Frontal cortex (tissue), 4 donors: Measurements from ENCODE around the gene PAX2. TPM values are rescaled to one million over a fixed set of nuclear protein-coding genes. Genes with fewer than 3 reads are reported as not detected.

Source experiments
- DNase-seq, 2 donors: peaks; one replicate each; pipeline ENCODE4 v3.0.0; 2012; ENCODE audit warnings: low spot score in 2 of 2
- FAIRE-seq: peaks from 2 replicates; lab custom pipeline; 2012; peaks lifted over from hg19 to GRCh38; lab: Jason Lieb, UNC
- total RNA-seq: library from RNA; depleted of rRNA; stranded (reverse); fragments of >200 nt; gene quantifications from one replicate; pipeline ENCODE4 v1.2.3, GENCODE V29; 2014
- donor health status: control.
- donor health status: control.
- donor health status: control.

Gene PAX2
- total RNA-seq, 1 donor from 2014 or later = not detected

DNA sequence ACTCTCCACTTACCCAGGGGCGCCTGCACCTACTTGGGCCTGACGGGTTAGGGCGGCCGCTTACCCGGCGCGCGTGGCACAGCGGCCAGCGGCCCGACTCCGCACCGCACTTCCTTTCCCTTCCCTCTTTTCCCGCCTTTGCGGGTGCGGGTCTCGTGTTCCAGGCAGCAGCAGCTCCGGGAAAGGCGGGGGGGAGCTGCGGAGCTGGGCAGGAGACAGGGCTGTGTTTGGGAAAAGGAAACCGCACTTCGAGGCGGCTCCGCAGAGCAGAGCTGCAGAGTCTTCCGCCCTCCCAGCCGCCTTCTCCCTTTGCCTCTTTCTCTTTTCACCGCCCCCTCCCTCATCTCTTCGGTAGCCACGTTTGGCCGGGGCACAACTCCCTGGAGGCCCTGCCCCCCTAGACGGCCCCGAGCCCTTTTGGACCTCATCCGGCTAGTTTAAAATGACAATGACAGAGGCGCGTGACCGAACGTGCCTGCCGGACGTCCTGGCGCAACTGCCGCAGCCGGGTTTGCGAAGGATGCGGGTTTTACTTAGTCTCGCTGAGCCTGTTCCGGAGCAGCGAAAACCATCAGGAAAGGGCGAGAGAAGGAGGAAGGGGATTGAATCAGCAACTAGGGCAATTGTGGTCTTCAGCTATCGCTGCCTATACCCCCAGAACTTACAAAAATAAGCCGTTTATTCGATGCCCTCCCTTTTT lies 7.9 kb upstream of the PAX2 start:
- FAIRE-seq (no peak), DNase-seq (no peak)

DNA sequence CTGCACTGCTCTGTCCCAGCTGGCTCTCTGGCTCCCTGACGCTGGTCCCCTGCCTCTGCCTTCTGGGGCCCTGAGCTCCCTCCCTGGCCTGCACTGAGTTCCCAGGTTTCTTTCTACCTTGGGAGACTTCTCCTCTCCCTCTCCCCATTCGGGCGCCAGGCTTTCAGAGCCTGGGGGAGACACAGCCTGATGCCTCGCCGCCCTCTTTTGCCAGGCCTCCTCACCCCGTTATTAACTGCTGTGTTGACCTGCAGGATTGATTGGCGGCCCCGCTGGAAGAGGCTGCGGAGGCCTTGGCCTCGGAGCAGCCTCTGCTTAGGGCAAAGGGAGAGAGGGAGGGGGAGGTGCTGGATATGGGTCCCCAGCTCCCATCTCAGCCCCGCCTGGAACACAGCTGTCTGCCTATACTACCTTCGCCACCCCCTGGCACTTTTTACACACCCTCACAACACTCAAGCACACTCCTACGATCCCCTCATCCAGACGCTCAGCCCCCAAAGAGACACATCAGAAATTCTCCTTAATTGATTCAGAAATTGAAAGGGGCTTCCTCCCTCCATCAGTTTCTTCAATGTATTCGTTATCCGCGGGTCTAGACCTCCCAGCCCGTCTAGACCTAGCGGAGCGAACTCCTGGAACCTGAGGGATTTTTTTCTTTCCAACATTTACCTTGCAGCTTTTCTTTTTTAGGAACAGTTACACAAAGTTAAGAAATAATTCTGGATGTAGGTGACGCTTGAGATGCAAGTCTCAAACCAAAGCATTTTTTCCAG lies 7.1 kb upstream of the PAX2 start:
- FAIRE-seq = no peak
- DNase-seq = no peak

DNA sequence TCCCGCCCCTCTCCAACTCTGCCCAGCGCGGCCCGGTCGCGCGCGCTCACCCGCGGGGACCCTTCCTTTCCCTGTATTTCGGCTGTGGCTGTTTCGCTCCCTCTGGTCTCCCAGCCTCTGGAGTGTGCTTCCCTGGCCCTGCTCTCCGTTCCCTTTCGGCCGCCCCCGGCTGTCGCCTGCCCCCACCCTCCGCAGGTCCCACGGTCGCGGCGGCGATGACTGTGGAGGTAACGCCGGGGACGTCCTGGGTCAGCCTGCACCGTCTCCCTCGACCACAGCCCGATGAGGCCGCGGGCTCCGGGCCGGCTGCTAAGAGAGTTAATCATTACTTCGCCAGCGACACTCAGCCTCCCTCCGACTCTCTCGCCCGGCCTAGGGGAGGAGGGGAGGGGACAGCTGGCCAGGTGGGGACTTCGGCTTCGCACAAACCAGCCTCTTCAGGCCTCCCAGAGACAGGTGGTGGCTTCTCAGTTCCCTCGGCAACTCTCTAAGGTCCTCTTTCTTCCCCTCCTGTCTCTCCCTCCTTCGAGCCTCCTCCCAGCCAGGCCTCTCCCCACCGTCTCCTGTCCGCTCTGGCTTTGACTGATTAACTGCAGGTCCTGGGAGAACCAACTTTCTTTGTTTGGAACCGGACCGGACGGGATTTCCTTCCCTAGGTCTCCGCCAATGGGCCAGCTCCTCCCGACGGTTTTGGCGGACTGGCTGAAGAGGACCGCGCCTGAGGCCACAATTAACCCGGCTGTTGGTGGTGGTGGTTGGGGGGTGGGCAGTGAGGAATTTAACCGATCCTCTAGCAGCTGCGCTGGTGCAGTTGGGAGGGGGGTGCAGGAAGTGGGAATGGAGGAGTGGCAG lies 5.6 kb upstream of the PAX2 start:
- DNase-seq = no peak

DNA sequence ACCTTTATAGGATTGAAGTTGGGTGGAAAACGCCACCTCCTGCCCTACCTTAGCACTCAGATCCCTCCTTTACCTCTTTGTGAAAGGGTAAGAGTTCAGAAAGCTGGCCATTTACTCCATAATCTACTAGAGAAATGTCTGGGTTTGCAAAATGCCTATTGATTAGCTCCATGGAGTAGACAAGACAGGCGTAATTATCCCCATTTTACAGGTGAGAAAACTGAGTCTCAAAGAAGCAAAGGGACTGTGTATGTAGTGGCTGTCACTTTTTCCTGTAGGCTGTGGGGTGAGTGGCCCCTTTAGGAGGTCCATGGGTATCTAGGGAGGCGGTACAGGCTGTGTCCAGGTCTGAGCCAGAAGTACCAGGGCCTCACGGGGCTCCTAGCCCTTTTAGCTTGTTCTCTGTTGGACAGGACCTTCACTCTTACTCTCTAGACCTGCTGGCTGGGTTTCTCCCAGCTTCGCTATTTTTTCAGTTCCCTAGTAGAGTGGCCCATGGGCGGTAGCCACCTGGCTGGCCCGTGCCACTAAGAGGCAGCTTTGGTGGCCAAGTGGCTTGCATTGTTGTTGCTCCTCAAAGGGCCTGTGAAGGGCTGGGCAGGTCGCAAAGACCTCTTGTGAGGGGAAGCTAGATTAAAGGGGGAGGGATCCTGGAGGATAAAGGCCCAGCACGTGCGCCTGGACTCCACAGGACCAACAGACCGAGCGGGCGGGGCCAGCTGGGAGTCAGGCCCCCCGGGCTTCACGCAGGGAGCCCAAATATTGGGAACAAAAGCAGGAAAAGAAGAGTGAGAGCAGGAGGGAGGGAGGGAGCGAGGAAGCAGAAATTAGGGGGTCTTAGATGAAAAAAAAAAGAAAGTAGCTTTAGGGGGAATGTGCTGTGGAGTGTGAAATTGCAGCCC lies 4.7 kb upstream of the PAX2 start:
- FAIRE-seq = no peak
- DNase-seq = peak in 1 of 2 donors; percentile 27

More for the DNA sequence above, 5.6 kb upstream of the PAX2 start:
- no peak for FAIRE-seq

DNA sequence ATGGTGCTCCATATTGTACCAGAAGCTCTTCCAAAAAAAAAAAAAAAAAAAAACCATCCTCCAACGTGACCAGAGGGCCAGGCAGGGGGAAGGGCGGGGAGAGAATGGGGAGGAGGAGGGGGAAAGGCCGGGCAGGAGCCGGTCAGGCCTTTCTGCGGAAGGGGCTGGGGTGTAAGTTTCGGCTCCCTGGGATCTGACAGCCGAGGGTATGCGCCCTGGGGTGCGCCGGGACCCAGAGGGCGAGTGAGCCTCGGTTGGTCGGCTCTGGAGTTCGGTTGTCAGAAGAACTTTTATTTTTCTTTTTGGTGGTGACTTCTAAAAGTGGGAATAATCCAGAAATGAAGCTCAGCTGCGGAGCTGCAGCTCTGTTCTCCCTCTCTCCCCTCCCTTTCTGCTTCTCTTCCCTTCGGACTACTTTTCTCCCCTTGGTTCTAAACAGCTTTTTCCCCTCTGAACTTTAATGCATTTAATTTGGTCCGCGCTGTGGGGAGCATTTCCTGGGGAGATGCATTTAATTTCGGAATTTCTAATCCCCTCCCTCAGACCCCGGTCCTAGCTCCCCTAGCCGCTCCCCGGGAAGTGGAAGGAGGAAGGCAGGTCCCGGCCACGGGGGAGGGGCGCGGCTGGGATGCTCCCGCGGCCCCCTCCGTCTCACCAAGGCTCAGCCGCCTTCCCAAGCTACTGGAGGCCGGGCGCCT lies 3.9 kb upstream of the PAX2 start:
- DNase-seq = no peak
- no peak for FAIRE-seq

DNA sequence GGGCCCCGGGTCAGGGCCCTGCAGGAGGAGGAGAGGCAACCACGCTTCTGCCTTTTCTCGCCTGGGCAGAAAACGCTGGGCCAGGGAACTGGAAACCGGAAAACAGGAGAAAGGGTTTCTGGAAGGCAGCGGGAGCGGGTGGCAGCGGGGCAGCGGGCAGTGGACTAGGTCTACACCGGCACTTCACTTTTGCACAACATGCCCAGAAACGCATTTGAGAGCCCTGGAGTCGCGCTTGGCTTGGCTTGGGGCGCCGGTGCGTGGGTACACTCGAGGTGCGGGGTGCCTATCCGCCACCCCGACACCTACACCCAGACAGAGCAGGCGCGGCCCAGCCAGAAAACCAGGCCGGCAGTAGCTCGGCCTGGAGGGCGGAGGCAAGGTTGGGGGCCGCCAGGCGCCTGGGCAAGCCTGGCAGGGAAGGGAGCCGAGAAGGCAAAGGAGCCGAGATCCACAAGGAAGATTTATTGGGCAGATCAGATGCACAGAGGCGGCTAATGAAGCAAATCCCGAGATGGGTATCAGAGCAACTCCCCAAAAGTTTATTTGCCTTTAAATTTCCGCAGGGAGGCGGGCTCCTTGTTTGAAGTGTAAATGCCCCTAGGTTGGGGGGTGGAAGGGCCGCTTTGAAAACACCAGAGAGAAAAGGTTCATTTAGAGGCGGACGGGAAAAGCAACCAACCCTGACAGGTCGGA lies 3.2 kb upstream of the PAX2 start:
- FAIRE-seq (no peak), DNase-seq (peak in 1 of 2 donors; percentile 23)

DNA sequence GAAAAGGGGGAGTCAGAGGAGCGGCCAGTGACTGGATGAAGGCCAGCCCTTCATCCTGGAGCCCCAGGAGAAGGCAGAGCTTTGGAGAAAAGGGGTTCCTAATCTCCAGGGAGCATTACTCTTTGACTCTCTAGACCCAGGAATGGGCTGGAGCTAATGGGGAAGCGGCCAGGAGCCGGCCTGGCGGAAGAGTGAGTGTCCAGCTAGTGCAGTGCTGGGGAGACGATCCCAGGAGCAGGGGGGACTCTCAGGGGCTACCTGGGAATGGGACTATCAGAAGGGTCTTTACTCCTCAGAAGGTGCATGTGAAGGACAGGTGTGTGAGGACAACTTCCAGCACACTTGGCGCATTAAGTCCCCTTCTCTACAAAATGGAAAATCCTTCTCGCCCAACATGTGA lies 2.4 kb upstream of the PAX2 start:
- FAIRE-seq (no peak), DNase-seq (no peak)

DNA sequence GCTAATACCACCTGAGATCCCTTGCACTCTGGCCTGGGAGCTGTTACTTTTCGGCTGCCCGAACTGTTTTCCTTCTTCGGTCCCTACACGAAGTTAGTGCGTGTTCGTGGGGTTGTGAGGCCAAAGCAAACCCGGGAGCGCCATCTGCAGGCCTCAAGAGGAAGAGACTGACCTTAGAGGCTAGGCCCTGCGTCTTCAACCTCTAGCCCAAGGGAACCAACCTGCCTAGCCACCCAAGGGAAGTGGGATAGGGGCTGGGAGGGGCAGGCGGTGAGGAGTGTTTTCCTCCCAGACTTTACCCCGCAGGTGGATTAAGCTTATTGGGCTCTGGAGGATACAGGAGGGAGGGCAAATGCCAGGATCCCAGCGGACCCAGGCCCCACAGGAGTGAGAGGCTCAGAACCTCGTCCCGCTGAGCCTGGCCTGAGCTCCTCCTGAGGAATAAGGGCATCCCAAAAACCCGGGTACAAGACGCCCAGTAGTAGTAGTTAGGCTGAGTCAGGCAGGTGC lies 1.7 kb upstream of the PAX2 start:
- DNase-seq (peak; percentile 67 to 69), FAIRE-seq (no peak)

DNA sequence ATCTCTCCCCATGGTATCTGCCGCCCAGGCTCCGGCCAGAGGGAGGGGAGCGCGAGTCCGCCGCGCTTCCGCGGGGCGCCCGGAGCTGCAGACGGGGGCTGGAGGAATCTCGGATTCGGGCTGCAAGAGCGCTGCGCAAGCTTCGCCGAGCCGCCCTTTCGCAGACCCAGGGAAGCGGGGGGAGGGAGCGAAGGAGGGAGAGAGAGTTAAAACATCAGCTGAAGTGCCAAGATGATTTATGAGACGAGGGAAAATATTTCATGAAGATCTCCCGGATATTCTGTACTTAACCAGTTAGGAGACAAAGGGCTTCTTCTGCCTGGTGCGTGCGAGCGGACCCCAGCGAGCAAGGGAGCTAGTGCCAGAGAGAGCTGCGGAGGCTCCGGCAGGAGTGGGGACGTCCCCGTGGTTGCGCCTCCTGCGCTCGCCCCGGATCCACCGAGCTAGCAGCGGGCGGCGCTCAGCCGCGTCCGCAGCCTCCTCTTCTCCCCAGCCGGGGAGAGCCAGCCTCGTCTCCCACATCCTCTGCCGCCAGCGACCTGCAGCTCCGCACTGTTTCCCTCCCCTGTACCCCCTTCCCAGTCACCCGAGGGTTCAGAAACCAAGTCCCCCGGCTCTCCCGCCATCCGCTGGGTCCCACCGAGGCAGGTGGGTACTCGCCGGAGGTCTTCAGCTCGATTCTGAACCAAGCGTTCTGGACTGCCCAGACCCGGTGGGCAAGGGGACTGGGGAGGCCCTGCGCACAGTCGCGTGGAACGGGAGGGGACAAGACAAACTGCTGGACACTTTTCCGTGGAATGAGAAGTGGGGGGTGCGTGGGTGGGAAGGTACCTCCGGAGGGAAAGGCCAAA lies 1.0 kb upstream of the PAX2 start:
- FAIRE-seq = no peak
- peak in 1 of 2 donors; percentile 33 for DNase-seq

DNA sequence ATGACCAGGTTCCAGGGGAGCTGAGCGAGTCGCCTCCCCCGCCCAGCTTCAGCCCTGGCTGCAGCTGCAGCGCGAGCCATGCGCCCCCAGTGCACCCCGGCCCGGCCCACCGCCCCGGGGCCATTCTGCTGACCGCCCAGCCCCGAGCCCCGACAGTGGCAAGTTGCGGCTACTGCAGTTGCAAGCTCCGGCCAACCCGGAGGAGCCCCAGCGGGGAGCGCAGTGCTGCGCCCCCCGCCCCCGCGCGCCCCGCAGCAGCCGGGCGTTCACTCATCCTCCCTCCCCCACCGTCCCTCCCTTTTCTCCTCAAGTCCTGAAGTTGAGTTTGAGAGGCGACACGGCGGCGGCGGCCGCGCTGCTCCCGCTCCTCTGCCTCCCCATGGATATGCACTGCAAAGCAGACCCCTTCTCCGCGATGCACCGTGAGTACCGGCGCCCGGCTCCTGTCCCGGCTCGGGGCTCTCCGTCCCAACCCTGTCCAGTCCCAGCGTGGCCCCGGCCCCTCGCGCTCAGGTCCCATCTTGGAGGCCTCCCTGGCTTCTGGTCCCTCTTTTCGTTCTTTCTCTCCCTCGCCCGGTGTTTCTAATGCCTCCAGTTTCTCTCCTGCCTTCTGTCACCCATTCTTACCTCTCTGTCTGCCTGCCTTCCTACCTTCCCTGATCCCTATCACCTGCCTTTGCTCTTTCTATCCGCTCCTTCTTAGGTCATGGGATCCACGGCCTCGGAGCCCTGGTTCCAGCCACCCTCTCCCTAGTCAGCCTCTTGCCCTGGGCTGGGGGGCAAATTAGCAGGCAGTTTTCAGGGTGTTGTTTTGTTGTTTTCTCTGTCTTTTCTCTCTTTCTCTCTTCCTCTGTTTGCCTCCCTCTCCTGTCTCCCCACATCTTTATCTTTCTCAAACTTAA lies 751 bp downstream of the PAX2 start:
- no peak for FAIRE-seq
- peak in 1 of 2 donors; percentile 33 for DNase-seq

DNA sequence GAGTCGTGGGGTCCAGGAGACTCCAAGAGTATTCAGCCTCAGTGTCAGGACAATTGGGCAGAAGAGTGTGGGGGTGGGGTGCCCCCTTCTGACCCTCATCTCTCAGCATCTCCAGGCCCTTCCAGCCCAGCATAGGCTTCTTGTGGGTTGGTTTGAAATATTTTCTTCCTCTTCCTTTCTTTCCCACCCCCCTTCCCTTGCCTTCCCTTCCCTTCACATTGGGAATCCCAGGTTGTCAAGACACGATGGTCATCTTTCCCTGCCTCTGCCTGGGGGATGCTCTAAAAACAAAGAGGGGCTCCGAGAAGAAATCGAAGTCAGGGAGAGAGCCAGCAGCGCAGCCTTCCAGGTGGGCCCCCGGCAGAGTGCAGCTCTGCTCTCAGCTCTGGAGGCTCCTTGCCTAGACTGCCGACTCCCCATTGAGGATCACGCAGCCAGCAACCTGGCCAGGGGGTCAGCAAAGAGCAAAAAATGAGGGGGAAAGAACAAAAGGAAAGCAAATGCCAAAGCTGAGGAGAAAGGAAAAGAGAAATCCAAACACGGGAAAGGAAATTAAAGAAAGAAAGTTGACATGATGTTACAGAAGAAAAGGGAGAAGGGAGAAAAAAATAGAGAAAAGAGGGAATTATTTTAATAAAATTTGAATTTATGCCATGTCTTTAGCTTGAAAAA lies 1.5 kb downstream of the PAX2 start:
- FAIRE-seq (no peak), DNase-seq (peak in 1 of 2 donors; percentile 21)

DNA sequence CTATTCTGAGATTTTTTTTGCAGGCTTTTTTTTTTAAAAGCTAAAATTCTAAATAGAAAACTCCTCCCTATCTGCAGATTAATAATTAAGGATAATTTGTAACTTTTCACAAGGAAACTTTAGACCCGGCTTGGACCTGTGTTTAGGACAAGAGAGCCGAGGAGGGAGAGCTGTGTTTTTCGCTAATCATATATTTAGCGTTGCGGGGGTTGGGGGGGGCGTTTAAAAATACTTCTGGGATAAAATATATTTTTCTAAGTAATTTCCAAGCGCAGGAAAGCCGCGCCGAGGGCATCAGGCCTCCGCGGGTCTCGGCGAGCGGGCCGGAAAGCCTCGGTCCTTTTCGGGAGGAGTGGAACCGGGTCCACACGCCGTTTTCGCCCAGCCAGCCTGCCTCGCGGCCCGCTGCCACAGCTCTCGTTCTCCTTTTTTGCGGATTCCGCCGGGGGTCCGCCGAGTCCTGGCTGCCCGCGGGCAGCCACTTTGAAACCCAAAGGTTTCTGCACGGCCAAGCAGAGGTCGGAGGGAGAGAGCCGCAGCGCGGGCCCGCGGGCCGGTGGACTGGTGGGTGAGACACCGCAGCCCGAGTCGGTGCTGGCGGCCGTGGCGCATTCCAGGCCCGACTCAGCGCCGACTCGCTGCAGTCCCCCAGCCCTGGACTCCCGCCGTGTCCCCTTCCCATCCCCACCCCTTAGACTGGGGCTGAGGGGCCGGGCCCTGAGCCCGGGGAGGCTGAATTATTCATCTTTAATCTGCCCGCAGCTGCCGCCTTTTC lies 2.3 kb downstream of the PAX2 start:
- FAIRE-seq (no peak), DNase-seq (peak in 1 of 2 donors; percentile 25)

DNA sequence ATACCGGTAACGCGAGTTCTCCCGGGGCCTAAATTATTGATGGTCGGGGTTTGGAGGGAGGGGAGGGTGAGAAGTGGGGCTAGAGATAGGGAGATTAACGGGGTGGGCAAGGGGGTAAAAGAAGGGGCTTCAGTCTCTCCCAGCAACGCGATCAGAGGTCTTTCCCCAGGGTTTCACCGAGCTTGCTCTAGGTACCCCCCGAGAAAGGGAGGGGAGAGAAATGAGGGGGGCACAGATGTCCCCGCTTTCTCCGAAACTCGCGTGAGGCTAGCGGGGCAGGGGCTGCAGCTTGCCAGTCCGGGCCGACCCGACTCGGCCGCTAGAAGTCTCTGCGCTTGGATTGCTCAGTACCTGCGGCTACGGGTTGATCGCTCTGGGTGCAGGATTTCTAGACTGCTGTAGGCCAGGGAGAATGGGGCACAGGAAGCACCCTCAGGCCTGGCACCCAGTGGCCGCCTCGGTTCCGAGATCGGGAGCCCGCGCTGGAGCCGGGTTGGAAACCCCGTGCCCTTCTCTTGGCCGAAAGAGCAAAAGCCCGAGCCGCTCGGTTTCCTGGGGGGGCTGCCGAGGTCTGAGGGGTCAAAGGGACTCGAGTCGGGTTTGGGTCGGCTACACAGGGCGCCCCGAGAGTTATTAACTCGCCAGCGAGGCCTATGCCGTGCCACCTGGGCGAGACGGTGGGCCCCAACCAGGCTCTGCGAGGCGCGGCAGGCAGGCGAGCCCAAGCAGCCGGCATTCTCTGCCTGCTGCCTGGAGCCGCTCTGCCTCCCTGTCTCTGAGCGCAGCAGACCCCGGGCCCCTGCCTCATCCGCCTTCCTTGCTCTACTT lies 3.1 kb downstream of the PAX2 start:
- peak in 1 of 2 donors; percentile 14 for DNase-seq
- FAIRE-seq = no peak

DNA sequence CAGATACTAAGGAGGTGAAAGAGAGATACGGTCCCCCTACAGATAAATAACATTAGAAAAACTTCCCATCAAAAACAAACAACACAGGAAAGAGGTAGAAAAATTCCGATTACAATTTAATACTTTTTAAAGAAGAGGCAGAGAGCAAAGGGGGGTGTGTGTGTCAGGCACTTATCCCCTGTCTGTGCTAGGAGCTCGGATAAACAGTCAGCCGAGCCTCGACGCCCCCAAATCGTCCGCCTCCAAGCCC lies 3.6 kb downstream of the PAX2 start:
- DNase-seq = no peak
- no peak for FAIRE-seq
